Measurements from ENCODE around the gene CCDC6.

DNA sequence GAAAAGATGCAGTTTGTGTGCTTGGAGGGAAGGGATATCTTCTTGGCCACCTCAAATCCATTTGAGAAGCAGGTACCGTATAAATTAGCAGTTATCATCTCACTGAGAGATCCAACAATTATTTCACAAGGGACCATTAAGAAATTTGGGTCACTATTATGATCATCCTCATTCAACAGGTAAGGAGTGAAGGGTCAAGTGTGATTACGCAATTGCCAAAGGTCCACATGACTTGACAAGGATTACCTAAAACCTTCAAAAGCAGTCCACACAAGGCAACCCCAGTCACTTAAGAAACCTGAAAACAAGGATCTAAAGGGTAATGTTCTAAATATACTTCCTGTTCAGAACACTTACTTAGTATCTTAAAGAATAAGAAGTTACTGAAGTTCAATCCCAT is 27.4 kb downstream of the CCDC6 start:
- TF ChIP-seq, protein P1, sequence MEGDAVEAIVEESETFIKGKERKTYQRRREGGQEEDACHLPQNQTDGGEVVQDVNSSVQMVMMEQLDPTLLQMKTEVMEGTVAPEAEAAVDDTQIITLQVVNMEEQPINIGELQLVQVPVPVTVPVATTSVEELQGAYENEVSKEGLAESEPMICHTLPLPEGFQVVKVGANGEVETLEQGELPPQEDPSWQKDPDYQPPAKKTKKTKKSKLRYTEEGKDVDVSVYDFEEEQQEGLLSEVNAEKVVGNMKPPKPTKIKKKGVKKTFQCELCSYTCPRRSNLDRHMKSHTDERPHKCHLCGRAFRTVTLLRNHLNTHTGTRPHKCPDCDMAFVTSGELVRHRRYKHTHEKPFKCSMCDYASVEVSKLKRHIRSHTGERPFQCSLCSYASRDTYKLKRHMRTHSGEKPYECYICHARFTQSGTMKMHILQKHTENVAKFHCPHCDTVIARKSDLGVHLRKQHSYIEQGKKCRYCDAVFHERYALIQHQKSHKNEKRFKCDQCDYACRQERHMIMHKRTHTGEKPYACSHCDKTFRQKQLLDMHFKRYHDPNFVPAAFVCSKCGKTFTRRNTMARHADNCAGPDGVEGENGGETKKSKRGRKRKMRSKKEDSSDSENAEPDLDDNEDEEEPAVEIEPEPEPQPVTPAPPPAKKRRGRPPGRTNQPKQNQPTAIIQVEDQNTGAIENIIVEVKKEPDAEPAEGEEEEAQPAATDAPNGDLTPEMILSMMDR (IDR thresholded peaks at IDR 0.05) = no peak
- no peak for TF ChIP-seq POLR2A (IDR thresholded peaks at IDR 0.05)
